SJCRH30 (cell line): ENCODE measurements around the gene KIFAP3. TPM values are rescaled to one million over a fixed set of nuclear protein-coding genes. Genes with fewer than 3 reads are reported as not detected.

Experiments used
- DNase-seq, 2 experiments: peaks; one replicate each; pipeline ENCODE4 v3.0.0-alpha.2; 2015 to 2020
- H3K27ac ChIP-seq: fragments of 250-450 bp; sonication (Bioruptor Pico); 2 replicates; pipeline ENCODE4 v1.5.1; 2020; ENCODE audit warnings: mild to moderate bottlenecking, moderate library complexity
- H3K27me3 ChIP-seq: fragments of 250-450 bp; sonication (Bioruptor Pico); 2 replicates; pipeline ENCODE4 v1.5.1; 2020; ENCODE audit warnings: mild to moderate bottlenecking, moderate library complexity
- H3K36me3 ChIP-seq: fragments of 250-450 bp; sonication (Bioruptor Pico); 2 replicates; pipeline ENCODE4 v1.5.1; 2020; ENCODE audit warnings: mild to moderate bottlenecking, moderate library complexity
- H3K4me1 ChIP-seq: fragments of 250-450 bp; sonication (Bioruptor Pico); 2 replicates; pipeline ENCODE4 v1.5.1; 2020; ENCODE audit warnings: mild to moderate bottlenecking, moderate library complexity
- H3K4me3 ChIP-seq: fragments of 250-450 bp; sonication (Bioruptor Pico); 2 replicates; pipeline ENCODE4 v1.5.1; 2020; ENCODE audit warnings: mild to moderate bottlenecking, moderate library complexity
- H3K9me3 ChIP-seq: fragments of 250-450 bp; sonication (Bioruptor Pico); replicated peaks from 2 replicates; pipeline ENCODE4 v1.5.1; 2020; ENCODE audit warnings: mild to moderate bottlenecking, moderate library complexity
- total RNA-seq: library from RNA; depleted of rRNA; stranded (reverse); fragments of >200 nt; shearing (Covaris generic); gene quantifications from 2 replicates; pipeline ENCODE4 v1.2.3, GENCODE V29; 2014

Gene KIFAP3
- total RNA-seq, 1 experiment from 2014 or later: 10.0 TPM

- DNase-seq: no peak
- H3K27me3 ChIP-seq: no peaks in the 10 kb centered on the region
- no peaks in the 10 kb centered on the region for H3K9me3 ChIP-seq
- H3K36me3 ChIP-seq: no peaks in the 10 kb centered on the region
- no peak overlapping the region for H3K27ac ChIP-seq
- H3K4me3 ChIP-seq: no peak overlapping the region
- H3K4me1 ChIP-seq: no peaks in the 10 kb centered on the region
Measured at GRCh38 chr1:169901115-169901514, 173.4 kb downstream of the KIFAP3 start.

GRCh38 chr1:169900571-169900970 lies 173.9 kb downstream of the KIFAP3 start:
- H3K9me3 ChIP-seq: no peaks in the 10 kb centered on the region
- no peaks in the 10 kb centered on the region for H3K4me1 ChIP-seq
- H3K4me3 ChIP-seq: no peak overlapping the region
- no peaks in the 10 kb centered on the region for H3K27me3 ChIP-seq
- no peak overlapping the region for H3K27ac ChIP-seq
- DNase-seq: no peak
- no peaks in the 10 kb centered on the region for H3K36me3 ChIP-seq

DNA sequence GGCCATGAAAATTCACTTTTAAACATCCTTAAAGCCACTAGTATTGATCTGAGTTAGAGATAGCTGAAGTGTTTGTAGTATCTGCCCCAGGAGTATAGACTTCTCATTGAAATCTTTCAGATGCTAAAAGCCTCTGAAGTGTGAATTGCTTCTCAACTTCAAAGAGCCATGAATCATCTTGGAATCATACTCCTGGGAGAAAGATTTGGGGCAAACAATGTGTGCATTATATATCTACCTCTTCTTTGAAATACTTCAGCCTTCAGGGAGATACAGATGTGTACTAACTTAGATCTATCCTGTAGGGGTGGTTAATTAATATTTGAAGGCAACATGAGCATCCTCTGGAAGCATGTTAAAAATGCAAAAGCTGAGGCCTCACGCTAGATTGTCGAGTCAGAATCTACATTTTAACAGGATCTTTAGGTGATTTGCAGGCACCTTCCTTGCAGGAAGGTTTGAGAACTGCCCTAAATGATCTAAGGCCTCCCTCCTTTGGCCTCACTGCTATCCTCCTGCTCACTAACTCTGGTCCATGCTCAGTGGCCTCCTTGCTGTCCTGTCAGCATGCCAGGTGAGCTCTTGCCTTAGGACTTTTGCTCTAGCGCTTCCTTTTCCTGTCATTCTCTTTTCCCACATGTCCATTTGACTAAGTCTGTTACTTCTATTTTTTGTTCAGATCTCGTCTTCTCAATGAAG lies 174.8 kb downstream of the KIFAP3 start:
- H3K9me3 ChIP-seq: no peaks in the 10 kb centered on the region
- no peaks in the 10 kb centered on the region for H3K27me3 ChIP-seq
- H3K36me3 ChIP-seq: no peaks in the 10 kb centered on the region
- DNase-seq: no peak
- no peaks in the 10 kb centered on the region for H3K4me1 ChIP-seq
- H3K4me3 ChIP-seq: no peak overlapping the region
- no peak overlapping the region for H3K27ac ChIP-seq

DNA sequence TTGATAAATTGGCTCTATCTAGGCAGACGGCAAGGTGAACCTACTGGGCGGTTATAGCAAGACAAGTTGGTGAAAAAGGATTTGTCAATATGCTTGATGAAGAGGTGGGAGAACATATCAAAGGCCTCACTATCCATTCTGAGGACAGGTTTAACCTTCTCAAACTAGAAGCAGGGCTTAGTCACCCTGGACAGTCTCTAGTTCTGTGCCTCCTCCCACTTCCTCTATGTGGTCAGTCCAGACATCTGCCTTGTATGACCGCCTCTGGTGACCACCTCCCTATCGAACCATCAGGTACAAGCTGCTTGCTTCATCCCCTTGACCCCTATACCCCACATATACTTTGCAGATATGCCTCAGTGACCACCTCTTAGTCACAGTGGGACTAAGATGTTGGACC lies 178.5 kb downstream of the KIFAP3 start:
- Histone ChIP-seq H3K27ac (no peak overlapping the region), H3K27me3 (no peaks in the 10 kb centered on the region), H3K4me1 (no peaks in the 10 kb centered on the region), H3K4me3 (no peak overlapping the region), H3K9me3 (no peaks in the 10 kb centered on the region), H3K36me3 (no peaks in the 10 kb centered on the region)
- DNase-seq: no peak

- Histone ChIP-seq H3K9me3 (no peaks in the 10 kb centered on the region), H3K27me3 (no peaks in the 10 kb centered on the region), H3K4me1 (no peaks in the 10 kb centered on the region), H3K4me3 (peak overlapping the region; percentile 89), H3K27ac (peak overlapping the region; percentile 100), H3K36me3 (no peaks in the 10 kb centered on the region)
- no peak for DNase-seq
Measured at GRCh38 chr1:169894424-169895145, 179.9 kb downstream of the KIFAP3 start.

DNA sequence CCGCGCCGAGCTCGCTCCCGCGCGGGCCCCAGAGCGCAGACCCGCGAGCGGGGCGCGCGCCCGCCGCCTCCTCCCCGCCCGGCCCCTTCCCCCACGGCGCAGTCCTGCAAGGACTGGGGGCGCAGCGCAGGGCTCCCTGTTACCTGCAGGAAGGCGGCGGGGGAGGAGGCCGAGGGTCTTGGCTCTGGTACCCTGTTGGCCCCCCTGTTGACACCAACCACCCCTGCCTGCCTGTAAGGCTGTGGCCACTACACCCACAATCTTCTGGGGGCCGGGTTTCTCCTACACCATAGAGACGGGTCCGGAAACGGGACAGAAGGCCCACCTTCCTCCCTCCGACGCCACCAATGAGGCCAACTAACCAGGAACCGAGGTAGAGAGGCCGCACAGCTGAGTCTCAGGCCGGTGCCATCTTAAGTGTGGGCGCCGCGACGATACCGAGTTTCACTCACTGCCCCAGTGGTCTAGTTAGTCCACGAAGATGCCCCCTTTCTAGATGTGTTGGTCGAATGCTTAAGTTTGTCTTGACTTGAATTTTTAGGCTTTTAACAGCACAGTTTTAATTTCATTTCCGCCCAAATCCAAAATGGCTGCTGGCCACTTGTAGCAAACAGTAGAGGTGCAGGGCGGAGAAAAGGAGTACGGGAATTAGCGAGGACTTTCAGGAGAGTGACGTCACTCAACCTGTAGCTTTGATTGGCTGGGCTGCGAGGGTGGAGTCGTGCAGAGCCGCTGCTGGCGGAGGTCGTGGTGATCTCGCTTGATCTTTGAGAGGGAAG lies 180.7 kb downstream of the KIFAP3 start, which contains the start of gene SCYL3:
TSS of gene SCYL3 (minus strand) at position 252 of the 779 bp plus-strand sequence. CDS start 5,056 bp downstream, outside the sequence.
- no peaks in the 10 kb centered on the region for H3K27me3 ChIP-seq
- H3K36me3 ChIP-seq: no peaks in the 10 kb centered on the region
- no peaks in the 10 kb centered on the region for H3K9me3 ChIP-seq
- H3K27ac ChIP-seq: peak within 1 kb of the TSS; percentile 100
- H3K4me1 ChIP-seq: no peaks in the 10 kb centered on the region
- DNase-seq: peak; percentile 93 to 96
- peak within 1 kb of the TSS; percentile 89 for H3K4me3 ChIP-seq

GRCh38 chr1:169892927-169893644 lies 181.4 kb downstream of the KIFAP3 start:
- H3K4me3 ChIP-seq: peak overlapping the region; percentile 89
- H3K4me1 ChIP-seq: no peaks in the 10 kb centered on the region
- no peaks in the 10 kb centered on the region for H3K36me3 ChIP-seq
- peak overlapping the region; percentile 100 for H3K27ac ChIP-seq
- DNase-seq: no peak
- H3K9me3 ChIP-seq: no peaks in the 10 kb centered on the region
- H3K27me3 ChIP-seq: no peaks in the 10 kb centered on the region

- Histone ChIP-seq H3K36me3 (peaks cover 2% of the 10 kb centered on the region; the same call in 1 of the 2 replicates), H3K4me3 (peak overlapping the region; percentile 89), H3K27me3 (no peaks in the 10 kb centered on the region), H3K4me1 (no peaks in the 10 kb centered on the region), H3K9me3 (no peaks in the 10 kb centered on the region), H3K27ac (no peak overlapping the region)
- DNase-seq: no peak
Measured at GRCh38 chr1:169892176-169892926, 182.1 kb downstream of the KIFAP3 start.

- DNase-seq: no peak
- Histone ChIP-seq H3K36me3 (peaks cover 4% of the 10 kb centered on the region; the same call in 1 of the 2 replicates), H3K27me3 (no peaks in the 10 kb centered on the region), H3K27ac (no peak overlapping the region), H3K4me1 (no peaks in the 10 kb centered on the region), H3K4me3 (no peak overlapping the region), H3K9me3 (no peaks in the 10 kb centered on the region)
Measured at GRCh38 chr1:169891539-169891885, 183.0 kb downstream of the KIFAP3 start.

- no peaks in the 10 kb centered on the region for H3K9me3 ChIP-seq
- H3K4me3 ChIP-seq: no peak overlapping the region
- H3K27me3 ChIP-seq: no peaks in the 10 kb centered on the region
- no peak overlapping the region for H3K27ac ChIP-seq
- no peaks in the 10 kb centered on the region for H3K4me1 ChIP-seq
- no peak for DNase-seq
- H3K36me3 ChIP-seq: peaks cover 4% of the 10 kb centered on the region; the same call in 1 of the 2 replicates
Measured at GRCh38 chr1:169890761-169891538, 183.5 kb downstream of the KIFAP3 start.

GRCh38 chr1:169889871-169890270 lies 184.6 kb downstream of the KIFAP3 start:
- Histone ChIP-seq H3K9me3 (no peaks in the 10 kb centered on the region), H3K36me3 (peaks cover 4% of the 10 kb centered on the region; the same call in 1 of the 2 replicates), H3K27me3 (no peaks in the 10 kb centered on the region), H3K4me1 (no peaks in the 10 kb centered on the region), H3K27ac (no peak overlapping the region), H3K4me3 (no peak overlapping the region)
- no peak for DNase-seq

DNA sequence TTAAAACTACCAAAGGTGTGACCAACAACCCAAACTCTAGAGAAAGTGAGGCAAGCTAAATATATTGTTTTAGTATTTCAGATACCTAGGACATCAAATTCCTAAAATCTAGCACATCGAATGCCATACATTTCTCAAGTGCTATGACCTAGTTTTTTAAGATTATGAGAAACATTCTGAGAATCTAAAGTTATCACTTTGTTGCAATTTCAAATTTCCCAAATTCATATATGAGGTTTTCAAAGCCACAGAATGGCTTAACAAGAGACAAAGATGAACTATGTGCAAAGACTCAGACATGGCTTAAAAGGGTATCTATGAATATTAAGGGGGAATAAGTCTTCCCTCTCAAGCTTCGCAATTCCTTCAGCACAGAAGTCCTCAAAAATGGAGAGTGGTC lies 187.6 kb downstream of the KIFAP3 start:
- Histone ChIP-seq H3K36me3 (peaks cover 4% of the 10 kb centered on the region; the same call in 1 of the 2 replicates), H3K4me3 (no peak overlapping the region), H3K4me1 (no peaks in the 10 kb centered on the region)

GRCh38 chr1:169886422-169886821 lies 188.1 kb downstream of the KIFAP3 start:
- Histone ChIP-seq H3K9me3 (no peaks in the 10 kb centered on the region), H3K27ac (no peak overlapping the region), H3K4me3 (no peak overlapping the region), H3K27me3 (no peaks in the 10 kb centered on the region), H3K4me1 (no peaks in the 10 kb centered on the region), H3K36me3 (peaks cover 4% of the 10 kb centered on the region; the same call in 1 of the 2 replicates)
- DNase-seq: no peak

More for the DNA sequence above, 187.6 kb downstream of the KIFAP3 start:
- Histone ChIP-seq H3K9me3 (no peaks in the 10 kb centered on the region), H3K27me3 (no peaks in the 10 kb centered on the region), H3K27ac (no peak overlapping the region)
- no peak for DNase-seq
